RWPE2 (cell line): Measurements from ENCODE around the gene HDGFL2.
"Not testable (repeated sequence)": the region's sequence is repeated elsewhere in the genome, so short reads cannot be mapped to it uniquely, and the experiment has no call there.

Source experiments
- ATAC-seq: fragments of 200-7000 bp; cut with Tn5 transposase; 3 replicates; pipeline ENCODE4 v1.9.1; 2021; ENCODE audit warnings: low read depth
- DNase-seq: peaks from one replicate; pipeline ENCODE4 v3.0.0-alpha.2; 2020; ENCODE audit warnings: low spot score
- H3K27ac ChIP-seq: fragments of 450-650 bp; 2 replicates; pipeline ENCODE4 v1.5.1; 2017; ENCODE audit warnings: mild to moderate bottlenecking; ENCODE audit not compliant: poor library complexity, severe bottlenecking
- H3K27me3 ChIP-seq: fragments of 250-450 bp; sonication (Bioruptor Pico); 2 replicates; pipeline ENCODE4 v1.5.1; 2021; ENCODE audit warnings: mild to moderate bottlenecking, moderate library complexity; ENCODE audit not compliant: insufficient read depth, poor library complexity, severe bottlenecking
- H3K36me3 ChIP-seq: fragments of 250-450 bp; sonication (Bioruptor Pico); 2 replicates; pipeline ENCODE4 v1.5.1; 2020; ENCODE audit warnings: low read depth, mild to moderate bottlenecking, moderate library complexity
- H3K4me1 ChIP-seq: fragments of 250-450 bp; sonication (Bioruptor Pico); 2 replicates; pipeline ENCODE4 v1.5.1; 2021; ENCODE audit warnings: mild to moderate bottlenecking, moderate library complexity; ENCODE audit not compliant: insufficient read depth, poor library complexity, severe bottlenecking
- H3K4me3 ChIP-seq: fragments of 250-450 bp; sonication (Bioruptor Pico); 2 replicates; pipeline ENCODE4 v1.5.1; 2021; ENCODE audit warnings: mild to moderate bottlenecking, moderate library complexity; ENCODE audit not compliant: severe bottlenecking
- H3K9me3 ChIP-seq: fragments of 250-450 bp; sonication (Bioruptor Pico); 2 replicates; pipeline ENCODE4 v1.5.1; 2021; ENCODE audit warnings: mild to moderate bottlenecking, moderate library complexity; ENCODE audit not compliant: severe bottlenecking
- CTCF ChIP-seq: fragments of 450-650 bp; IDR thresholded peaks from one replicate; pipeline ENCODE4 v1.5.1; 2017; ENCODE audit warnings: mild to moderate bottlenecking, moderate library complexity; ENCODE audit not compliant: poor library complexity, severe bottlenecking

The HDGFL2 gene

GRCh38 chr19:4525563-4526002, 53.5 kb downstream of the HDGFL2 start:
- ATAC-seq: no peak
- TF ChIP-seq CTCF: no peak
- H3K4me1 ChIP-seq: no peaks in the 10 kb centered on the region
- no peak overlapping the region for H3K27ac ChIP-seq
- H3K36me3 ChIP-seq: no peaks in the 10 kb centered on the region
- no peak for DNase-seq
- H3K4me3 ChIP-seq: no peak overlapping the region
- no peaks in the 10 kb centered on the region for H3K9me3 ChIP-seq
- H3K27me3 ChIP-seq: no peaks in the 10 kb centered on the region

GRCh38 chr19:4527377-4527776, 55.3 kb downstream of the HDGFL2 start:
- not testable (repeated sequence) for H3K27ac ChIP-seq, DNase-seq, H3K36me3 ChIP-seq, H3K4me1 ChIP-seq, H3K27me3 ChIP-seq, H3K4me3 ChIP-seq, H3K9me3 ChIP-seq, ATAC-seq

GRCh38 chr19:4528843-4529242, 56.7 kb downstream of the HDGFL2 start:
- no peak for TF ChIP-seq CTCF
- H3K36me3 ChIP-seq: no peaks in the 10 kb centered on the region
- H3K27me3 ChIP-seq: no peaks in the 10 kb centered on the region
- H3K4me3 ChIP-seq: no peak overlapping the region
- no peaks in the 10 kb centered on the region for H3K4me1 ChIP-seq
- no peak for ATAC-seq
- no peak for DNase-seq
- H3K27ac ChIP-seq: no peak overlapping the region
- no peaks in the 10 kb centered on the region for H3K9me3 ChIP-seq

GRCh38 chr19:4529924-4530522, 57.9 kb downstream of the HDGFL2 start:
- DNase-seq (no peak), ATAC-seq (no peak)
- Histone ChIP-seq H3K27ac (no peak overlapping the region), H3K9me3 (no peaks in the 10 kb centered on the region), H3K27me3 (no peaks in the 10 kb centered on the region), H3K36me3 (no peaks in the 10 kb centered on the region), H3K4me1 (no peaks in the 10 kb centered on the region), H3K4me3 (no peak overlapping the region)
- TF ChIP-seq CTCF: no peak

- Histone ChIP-seq H3K9me3 (no peaks in the 10 kb centered on the region), H3K27ac (no peak overlapping the region), H3K4me1 (no peaks in the 10 kb centered on the region), H3K4me3 (no peak overlapping the region), H3K36me3 (no peaks in the 10 kb centered on the region), H3K27me3 (no peaks in the 10 kb centered on the region)
- ATAC-seq (no peak), DNase-seq (no peak)
- TF ChIP-seq CTCF: no peak
Measured at GRCh38 chr19:4531562-4532165, 59.6 kb downstream of the HDGFL2 start.
